GM04504 (cell line): ENCODE measurements around the gene ARSB.

Experiments
- DNase-seq: peaks from one replicate; pipeline ENCODE4 v3.0.0-alpha.2; 2012; ENCODE audit warnings: low read depth

Gene ARSB

GRCh38 chr5:78985116-78985724 lies at the start of gene ARSB:
Gene ARSB (minus strand): TSS chr5:78985310. CDS start chr5:78985248, 62 bp downstream.
- DNase-seq: no peak

DNA sequence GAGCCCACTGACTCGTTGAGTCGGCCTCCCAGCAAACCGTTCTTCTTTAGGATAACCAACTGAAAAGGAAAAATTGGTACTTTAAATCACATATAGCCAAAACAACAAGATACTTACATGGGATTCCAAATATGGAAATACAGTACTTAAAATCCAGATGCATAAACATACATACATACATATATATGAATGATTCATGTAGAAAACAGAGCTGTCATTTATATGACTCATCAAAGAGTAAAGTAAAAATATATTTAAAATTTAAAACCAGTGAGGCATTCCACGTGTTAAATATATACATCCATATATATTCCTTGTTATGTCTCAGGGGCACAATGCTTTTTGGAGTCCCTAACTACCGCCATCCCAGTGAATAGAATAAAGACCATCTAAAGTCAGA lies 47.7 kb upstream of the ARSB start:
- no peak for DNase-seq

DNA sequence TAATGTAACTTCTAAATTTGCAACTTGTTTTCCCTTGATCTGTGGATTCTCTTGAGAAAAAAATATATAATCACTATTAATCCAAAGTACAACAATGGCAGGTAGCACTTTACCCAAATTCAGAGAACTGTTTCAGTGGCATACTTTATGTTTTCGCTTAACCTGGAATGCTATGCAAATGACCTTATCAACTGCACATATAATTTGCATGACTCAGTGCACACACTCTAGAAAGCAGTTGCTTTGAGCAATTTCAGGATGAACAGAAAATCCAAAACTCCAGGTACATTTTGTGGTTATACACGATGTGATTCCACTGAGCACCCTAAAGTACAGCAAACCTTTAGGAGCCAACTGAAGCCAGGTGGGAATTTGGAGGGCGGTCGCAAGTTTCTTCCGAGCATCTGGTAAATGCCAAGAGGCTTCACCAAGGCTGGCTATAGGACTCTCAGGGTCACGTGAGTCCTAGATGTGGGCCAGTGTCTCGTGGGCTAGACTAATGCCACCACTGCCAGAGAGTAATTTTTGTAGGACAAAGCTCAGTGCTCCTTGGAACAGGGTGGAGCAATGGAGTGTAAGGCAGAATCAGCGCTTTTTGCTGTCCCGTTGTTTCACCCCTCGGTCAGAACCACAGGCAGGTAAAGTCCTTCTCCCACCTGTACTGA lies 47.1 kb upstream of the ARSB start:
- no peak for DNase-seq

DNA sequence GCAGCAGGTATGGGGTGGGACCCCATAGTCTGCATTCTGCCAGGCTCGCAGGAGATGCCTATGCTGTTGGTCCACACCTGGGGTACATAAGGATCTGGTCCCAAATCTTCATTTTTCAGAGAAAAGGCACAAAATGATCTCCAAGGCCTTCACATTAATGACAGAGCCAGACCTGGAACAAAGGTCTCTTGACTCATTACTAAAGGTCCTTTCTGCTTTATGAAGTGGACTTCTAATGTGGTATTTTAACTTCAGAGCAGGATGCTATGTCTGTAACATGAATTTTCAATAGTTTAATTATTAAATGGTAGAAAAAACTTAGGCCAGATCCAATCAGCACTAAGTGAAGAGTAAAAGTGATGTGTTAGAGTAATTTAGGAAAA lies 46.4 kb upstream of the ARSB start:
- no peak for DNase-seq

GRCh38 chr5:79030663-79031484 lies 45.8 kb upstream of the ARSB start:
- DNase-seq: no peak

GRCh38 chr5:79025054-79025472 lies 40.0 kb upstream of the ARSB start:
- peak; percentile 32 for DNase-seq

GRCh38 chr5:79023947-79024346 lies 38.8 kb upstream of the ARSB start:
- DNase-seq: no peak

- no peak for DNase-seq
Measured at GRCh38 chr5:79023348-79023747, 38.2 kb upstream of the ARSB start.

DNA sequence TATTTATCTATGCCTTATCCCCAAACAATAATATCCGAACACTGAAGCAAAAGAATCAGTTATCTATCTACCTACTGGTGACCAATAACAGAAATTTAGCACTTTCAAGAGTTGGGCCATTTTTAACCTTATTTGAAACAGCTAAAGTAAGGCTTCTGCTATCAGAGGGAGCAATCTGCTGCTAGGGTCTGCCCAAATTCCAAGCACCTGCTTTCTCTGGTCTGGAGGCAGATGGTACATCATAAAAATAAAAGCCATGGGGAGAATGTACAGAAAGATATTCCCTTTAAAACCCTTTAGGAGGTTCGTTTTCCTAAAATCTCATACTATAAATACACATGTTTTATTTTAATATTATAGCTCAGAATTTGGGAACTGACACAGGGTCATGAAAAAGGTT lies 37.7 kb upstream of the ARSB start:
- DNase-seq: no peak

- no peak for DNase-seq
Measured at GRCh38 chr5:79021753-79022152, 36.6 kb upstream of the ARSB start.

DNA sequence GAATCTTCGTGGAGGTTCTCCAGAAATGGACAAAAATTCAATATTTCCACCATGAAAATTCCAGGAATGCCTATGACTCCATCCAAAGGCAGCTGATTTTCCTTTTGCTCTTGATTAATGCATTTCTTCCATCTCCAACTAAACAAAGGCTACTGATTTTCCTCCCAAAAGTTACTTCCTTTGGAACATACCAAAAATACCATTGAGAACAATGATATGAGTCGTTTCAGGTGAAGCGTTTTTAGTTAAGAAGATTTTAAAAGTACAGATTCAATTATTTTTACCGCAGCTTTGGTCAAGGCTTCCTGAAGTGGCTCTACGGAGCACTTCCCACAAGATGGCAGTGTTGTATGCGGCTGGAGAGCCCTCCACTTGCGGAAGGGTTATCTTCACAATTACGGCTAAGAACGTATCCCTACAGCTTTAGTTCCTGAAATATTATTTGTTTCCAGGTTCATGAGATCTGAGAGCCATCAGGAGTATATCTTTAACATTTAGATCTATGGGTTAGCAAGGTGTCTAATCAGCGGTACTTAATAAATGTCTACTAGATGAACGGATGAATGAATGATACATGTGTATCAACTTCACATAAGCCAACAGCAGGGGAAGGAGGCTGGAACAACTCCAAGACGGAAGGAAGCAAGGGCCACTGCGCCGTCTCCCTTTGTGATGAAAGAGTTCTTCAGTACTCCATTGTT lies 35.9 kb upstream of the ARSB start:
- peak; percentile 35 for DNase-seq

GRCh38 chr5:79014631-79015030 lies 29.5 kb upstream of the ARSB start:
- DNase-seq: no peak

DNA sequence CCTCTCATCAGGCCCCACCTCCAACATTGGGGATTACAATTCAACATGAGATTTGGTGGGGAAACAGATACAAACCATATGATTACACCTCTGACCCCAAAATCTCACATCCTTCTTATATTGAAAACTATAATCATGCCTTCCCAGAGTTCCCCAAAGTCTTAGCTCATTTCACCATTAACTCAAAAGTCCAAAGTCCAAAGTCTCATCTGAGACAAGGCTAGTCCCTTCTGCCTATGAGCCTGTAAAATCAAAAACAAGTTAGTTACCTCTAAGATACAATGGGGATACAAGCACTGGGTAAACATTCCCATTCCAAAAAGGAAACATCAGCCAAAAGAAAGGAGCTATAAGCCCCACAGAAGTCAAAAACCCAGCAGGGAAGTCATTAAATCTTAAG lies 26.8 kb upstream of the ARSB start:
- DNase-seq: no peak

DNA sequence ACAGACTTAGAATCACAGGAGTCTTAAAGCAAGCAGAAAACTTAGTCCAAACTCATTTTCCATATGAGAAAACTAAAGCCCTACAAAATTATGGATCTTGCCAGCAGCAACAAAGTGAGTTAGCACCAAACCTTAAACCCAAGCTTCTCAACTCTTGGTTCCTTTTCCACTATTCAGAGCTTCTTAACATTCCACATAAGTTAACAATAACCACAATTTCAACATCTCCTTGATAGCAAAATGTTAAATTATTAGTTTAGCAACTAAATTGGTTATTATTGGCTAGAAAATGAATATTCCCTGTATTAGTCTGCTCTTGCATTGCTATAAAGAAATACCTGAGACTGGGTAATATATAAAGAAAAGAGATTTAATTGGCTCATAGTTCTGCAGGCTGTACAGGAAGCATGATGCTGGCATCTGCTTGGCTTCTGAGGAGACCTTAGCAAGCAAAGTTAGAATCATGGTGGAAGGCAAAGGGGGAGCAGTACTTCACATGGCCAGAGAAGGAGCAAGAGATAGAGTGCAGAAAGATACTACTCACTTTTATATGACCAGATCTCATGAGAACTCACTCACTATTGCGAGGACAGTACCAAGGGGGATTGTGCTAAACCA lies 26.2 kb upstream of the ARSB start:
- no peak for DNase-seq

- no peak for DNase-seq
Measured at GRCh38 chr5:79008362-79008761, 23.3 kb upstream of the ARSB start.

GRCh38 chr5:79007872-79008271 lies 22.8 kb upstream of the ARSB start:
- no peak for DNase-seq

GRCh38 chr5:79005936-79006631 lies 21.0 kb upstream of the ARSB start:
- no peak for DNase-seq

DNA sequence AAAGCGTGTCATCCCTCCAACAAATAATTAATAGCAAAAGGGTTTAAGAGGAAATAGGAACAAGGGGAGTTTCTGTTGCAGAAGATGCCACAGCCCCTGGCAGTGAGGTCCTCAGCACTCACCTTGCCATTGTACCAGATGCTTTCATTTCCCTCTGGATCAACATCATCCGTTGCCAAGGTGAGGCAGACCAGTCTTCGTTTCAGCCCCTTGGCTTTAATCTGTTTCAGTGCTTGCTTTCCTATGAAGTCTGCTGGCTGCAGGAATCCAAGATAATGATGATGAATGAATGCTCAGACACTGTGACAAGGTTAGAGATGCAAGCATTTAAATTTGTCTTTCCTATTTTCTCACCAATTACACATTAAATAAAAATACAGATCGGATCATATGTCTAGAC lies 20.0 kb upstream of the ARSB start:
- no peak for DNase-seq

DNA sequence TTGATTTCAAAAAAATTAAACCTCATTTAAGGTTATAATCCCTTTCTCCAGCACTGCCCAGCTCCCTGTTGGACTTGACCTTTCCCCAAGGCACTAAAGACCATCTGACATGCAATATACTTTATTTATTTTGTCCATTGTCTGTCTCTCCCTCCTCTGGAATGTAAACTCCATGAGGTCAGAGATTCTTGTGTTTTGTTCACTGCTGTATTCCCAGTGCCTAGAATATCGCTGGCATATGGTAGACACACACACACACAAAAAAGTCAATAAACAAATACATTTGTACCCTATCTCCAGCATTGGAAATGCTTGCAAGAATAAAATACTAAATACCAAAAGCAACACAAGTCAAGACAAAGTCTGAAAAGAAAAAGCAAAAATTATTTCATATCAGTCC lies 17.3 kb upstream of the ARSB start:
- DNase-seq: no peak

DNA sequence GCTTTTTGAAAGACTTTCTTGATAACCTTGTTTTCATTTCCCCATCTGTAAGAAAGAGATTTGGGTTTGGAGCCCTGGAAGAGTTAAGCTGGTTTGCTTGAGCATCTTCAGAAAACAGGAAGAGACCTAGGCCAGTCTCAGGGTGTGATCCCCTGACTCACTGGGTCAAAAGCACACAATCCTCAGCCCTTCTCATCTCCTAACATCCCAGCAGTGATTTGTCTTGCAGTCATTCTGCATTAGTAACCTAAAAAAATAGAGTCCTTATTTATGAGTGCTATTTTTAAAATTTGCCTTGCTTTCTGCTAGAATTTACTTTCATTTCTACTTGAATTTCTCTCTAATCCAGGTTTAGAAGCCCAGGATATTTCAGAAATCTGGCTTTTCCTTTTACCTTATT lies 16.4 kb upstream of the ARSB start:
- no peak for DNase-seq

DNA sequence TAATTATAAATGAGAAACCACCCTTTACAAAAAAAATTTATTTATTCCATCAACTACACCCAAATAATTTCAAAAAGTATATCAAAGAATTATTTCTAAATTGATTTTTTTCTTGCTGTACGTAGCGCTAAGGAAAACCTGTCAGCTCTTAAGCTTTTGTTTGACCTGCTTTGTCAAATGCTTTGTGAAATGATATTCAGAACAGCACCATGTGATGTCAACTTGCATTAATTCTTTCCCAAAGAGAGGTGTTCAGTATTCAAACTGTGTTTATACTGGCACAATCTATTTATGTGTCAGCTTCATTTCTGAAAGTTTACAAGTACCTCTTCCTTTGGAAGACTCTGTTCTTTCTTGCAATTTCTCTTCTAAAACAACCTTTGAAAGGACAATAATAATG lies 12.0 kb upstream of the ARSB start:
- no peak for DNase-seq
